Peyer's patch (tissue), 4 donors: ENCODE measurements around the gene LATS1.

Experiments used
- CTCF ChIP-seq, 6 experiments: fragments of 450-650 bp in 4 of 6; fragments of 200-600 bp in 2 of 6; sonication (generic) in 1 of 6; IDR thresholded peaks; one replicate each; pipeline ENCODE4 v1.5.1; 2017 to 2019; ENCODE audit warnings: antibody characterized with exemption in 6 of 6, mild to moderate bottlenecking in 3 of 6, moderate library complexity in 1 of 6
- POLR2A ChIP-seq, 2 donors: fragments of 450-650 bp; IDR thresholded peaks; one replicate each; pipeline ENCODE4 v1.5.1; 2017; ENCODE audit warnings: antibody characterized with exemption in 2 of 2, mild to moderate bottlenecking in 2 of 2, moderate library complexity in 2 of 2

GRCh38 chr6:149699150-149699549 lies 18.8 kb downstream of the LATS1 start:
- TF ChIP-seq POLR2A (IDR thresholded peaks at IDR 0.05) = no peak
- no peak for TF ChIP-seq CTCF (IDR thresholded peaks at IDR 0.05)
